Stimulated activated CD8-positive, alpha-beta memory T cell treated with anti-CD3 and anti-CD28 coated beads, Interleukin-15, amount 100 ng/mL, for 48 hours (primary cell): ENCODE results near the gene HMX3.
"Not testable (repeated sequence)": the region's sequence is repeated elsewhere in the genome, so short reads cannot be mapped to it uniquely, and the experiment has no call there.

Experiments
- DNase-seq, 2 donors: peaks; one replicate each; pipeline ENCODE4 v3.0.0-alpha.2; 2020; ENCODE audit warnings: low read depth in 2 of 2

HMX3 gene

GRCh38 chr10:123175389-123176387 lies 39.9 kb downstream of the HMX3 start:
- DNase-seq: no peak

- not testable (repeated sequence) for DNase-seq
These were observed 42.6 kb downstream of the HMX3 start for GRCh38 chr10:123178390-123178789.

GRCh38 chr10:123180101-123181090 lies 44.6 kb downstream of the HMX3 start:
- no peak for DNase-seq

- DNase-seq: no peak
These were observed 48.0 kb downstream of the HMX3 start for GRCh38 chr10:123183724-123184123.

GRCh38 chr10:123187781-123188180 lies 52.0 kb downstream of the HMX3 start:
- no peak for DNase-seq
